Activated T-cell treated with anti-CD3 and anti-CD28 coated beads, Interleukin-2, amount 50 U/mL, for 48 hours (primary cell): ENCODE data around the gene CKAP4.
"Not testable (repeated sequence)": the region's sequence is repeated elsewhere in the genome, so short reads cannot be mapped to it uniquely, and the experiment has no call there.

Experiments used
- DNase-seq, 2 experiments: peaks; one replicate each; pipeline ENCODE4 v3.0.0-alpha.2; 2020

CKAP4 gene

GRCh38 chr12:106247674-106248311 lies at the start of gene CKAP4:
CKAP4 (minus strand) TSS chr12:106248020; CDS start chr12:106247851, 169 bp downstream.
- DNase-seq: peak; percentile 55 to 66

- DNase-seq: no peak
Observed at GRCh38 chr12:106297075-106297474, 49.3 kb upstream of the CKAP4 start.

- no peak for DNase-seq
Observed at GRCh38 chr12:106296179-106296877, 48.5 kb upstream of the CKAP4 start.

GRCh38 chr12:106292339-106292738 lies 44.5 kb upstream of the CKAP4 start:
- DNase-seq: no peak

GRCh38 chr12:106291342-106291741 lies 43.5 kb upstream of the CKAP4 start:
- no peak for DNase-seq

GRCh38 chr12:106290666-106291065 lies 42.8 kb upstream of the CKAP4 start:
- no peak for DNase-seq

GRCh38 chr12:106289196-106289681 lies 41.4 kb upstream of the CKAP4 start:
- DNase-seq: no peak

GRCh38 chr12:106288494-106289195 lies 40.8 kb upstream of the CKAP4 start:
- DNase-seq: peak in 1 of 2 experiments; percentile 38

GRCh38 chr12:106288101-106288493 lies 40.3 kb upstream of the CKAP4 start:
- DNase-seq: no peak

- DNase-seq: no peak
Observed at GRCh38 chr12:106287364-106287763, 39.5 kb upstream of the CKAP4 start.

GRCh38 chr12:106286576-106287162 lies 38.8 kb upstream of the CKAP4 start:
- DNase-seq: not testable (repeated sequence)

GRCh38 chr12:106285982-106286381 lies 38.2 kb upstream of the CKAP4 start:
- no peak for DNase-seq

GRCh38 chr12:106284358-106285105 lies 36.7 kb upstream of the CKAP4 start:
- peak; percentile 27 to 28 for DNase-seq

GRCh38 chr12:106282457-106283097 lies 34.8 kb upstream of the CKAP4 start:
- DNase-seq: peak; percentile 56 to 60

GRCh38 chr12:106281804-106282203 lies 34.0 kb upstream of the CKAP4 start:
- no peak for DNase-seq

GRCh38 chr12:106281056-106281782 lies 33.4 kb upstream of the CKAP4 start:
- no peak for DNase-seq

- no peak for DNase-seq
Observed at GRCh38 chr12:106280106-106280505, 32.3 kb upstream of the CKAP4 start.

GRCh38 chr12:106276032-106276740 lies 28.4 kb upstream of the CKAP4 start:
- no peak for DNase-seq

GRCh38 chr12:106275458-106275857 lies 27.6 kb upstream of the CKAP4 start:
- no peak for DNase-seq

- no peak for DNase-seq
Observed at GRCh38 chr12:106274575-106275121, 26.8 kb upstream of the CKAP4 start.
